IPS DF 4.7 (cell line): ENCODE results near the gene PCGF3.
"Not testable (repeated sequence)": the region's sequence is repeated elsewhere in the genome, so short reads cannot be mapped to it uniquely, and the experiment has no call there.

Experiments
- DNase-seq: peaks from one replicate; pipeline ENCODE4 v3.0.0-alpha.2; 2013; ENCODE audit warnings: low spot score; ENCODE audit errors: extremely low read depth

Gene PCGF3

GRCh38 chr4:682490-683172 lies 23.0 kb upstream of the PCGF3 start:
- DNase-seq = no peak

- DNase-seq = no peak
These were observed 22.3 kb upstream of the PCGF3 start for GRCh38 chr4:683247-683897.

GRCh38 chr4:683982-684622 lies 21.5 kb upstream of the PCGF3 start:
- DNase-seq = no peak

GRCh38 chr4:684623-685327 lies 20.9 kb upstream of the PCGF3 start:
- DNase-seq = no peak

GRCh38 chr4:685679-686412 lies 19.8 kb upstream of the PCGF3 start:
- no peak for DNase-seq

- DNase-seq = no peak
These were observed 19.1 kb upstream of the PCGF3 start for GRCh38 chr4:686413-687040.

GRCh38 chr4:687048-687970 lies 18.3 kb upstream of the PCGF3 start:
- DNase-seq = no peak

- no peak for DNase-seq
These were observed 17.4 kb upstream of the PCGF3 start for GRCh38 chr4:687971-688853.

- no peak for DNase-seq
These were observed 16.6 kb upstream of the PCGF3 start, which contains the start of gene SLC49A3 for GRCh38 chr4:688854-689681. TSS of gene SLC49A3 (minus strand) at chr4:689151. CDS start at chr4:689127, 24 bp downstream.

GRCh38 chr4:689723-690122 lies 15.9 kb upstream of the PCGF3 start:
- no peak for DNase-seq

- DNase-seq = no peak
These were observed 12.7 kb upstream of the PCGF3 start for GRCh38 chr4:692771-693554.

- not testable (repeated sequence) for DNase-seq
These were observed 11.2 kb upstream of the PCGF3 start for GRCh38 chr4:694341-694940.

GRCh38 chr4:699816-700580 lies 5.6 kb upstream of the PCGF3 start:
- DNase-seq = no peak

- no peak for DNase-seq
These were observed 4.9 kb upstream of the PCGF3 start for GRCh38 chr4:700587-701264.

GRCh38 chr4:702618-703048 lies 3.0 kb upstream of the PCGF3 start:
- no peak for DNase-seq
